K562 (cell line): ENCODE data around the gene MACROD2. TPM values are rescaled to one million over a fixed set of nuclear protein-coding genes. Genes with fewer than 3 reads are reported as not detected.

Experiments
- ATAC-seq: fragments of 200-7000 bp; cut with Tn5 transposase; 3 replicates; pipeline ENCODE4 v1.9.1; 2020; ENCODE audit warnings: moderate library complexity
- BruUV-seq: library from RNA; stranded (reverse); fragments of 400-500 nt; replicated peaks from 2 replicates; lab custom pipeline; 2021; lab: Mats Ljungman, UMichigan
- CTCF ChIA-PET: fragments of 300-600 bp; formaldehyde crosslinking; extraction: SDS; loops from one replicate; lab custom pipeline; 2021; ENCODE audit warnings: low intra/inter-chr PET ratio; lab: Yijun Ruan, JAX
- POLR2A ChIA-PET: fragments of 300-600, 350-650 bp; sonication (Branson Sonifier 250); formaldehyde crosslinking; extraction: SDS; loops from one replicate; lab custom pipeline; 2021; ENCODE audit warnings: antibody characterized with exemption, inconsistent platforms; lab: Yijun Ruan, JAX
- DNase-seq, 4 experiments: peaks; one replicate each; pipeline versions ENCODE4 v3.0.0 to v3.0.0-alpha.2; 2011 to 2018; ENCODE audit warnings: low spot score in 3 of 4, mixed read lengths in 3 of 4; ENCODE audit errors: extremely low read depth in 1 of 4
- FAIRE-seq: peaks from 2 replicates; lab custom pipeline; 2011; peaks lifted over from hg19 to GRCh38; lab: Jason Lieb, UNC
- H2AFZ ChIP-seq: 2 replicates; pipeline ENCODE4 v1.6.0; 2011; ENCODE audit warnings: low read depth, low read length, control low read depth, inconsistent platforms
- H3K27ac ChIP-seq: fragments of 200-600 bp; 3 replicates; pipeline ENCODE4 v1.8.0; 2011; ENCODE audit warnings: low read depth, mild to moderate bottlenecking, control low read depth, inconsistent platforms, low read length, moderate library complexity, mixed read lengths; ENCODE audit errors: extremely low read depth
- H3K27me3 ChIP-seq, 2 experiments: fragments of 300-600 bp in 1 of 2; 2 replicates in 1 of 2; 3 replicates in 1 of 2; pipeline versions ENCODE4 v1.6.0 to v1.8.0; 2011; ENCODE audit warnings: inconsistent platforms in 2 of 2, low read length in 2 of 2, mild to moderate bottlenecking in 1 of 2, mixed read lengths in 1 of 2, moderate library complexity in 1 of 2; ENCODE audit not compliant: control insufficient read depth in 2 of 2, insufficient read depth in 2 of 2
- H3K36me3 ChIP-seq: fragments of 300-600 bp; 3 replicates; pipeline ENCODE4 v1.8.0; 2011; ENCODE audit warnings: mild to moderate bottlenecking, low read length, inconsistent platforms; ENCODE audit not compliant: control insufficient read depth, insufficient read depth
- H3K4me1 ChIP-seq, 2 experiments: fragments of 200-600 bp in 1 of 2; replicated peaks in 1 of 2; 2 replicates in 1 of 2; 3 replicates in 1 of 2; pipeline versions ENCODE4 v1.5.1 to v1.8.0; 2011; ENCODE audit warnings: inconsistent platforms in 2 of 2, low read length in 2 of 2, mild to moderate bottlenecking in 1 of 2, mixed read lengths in 1 of 2, moderate library complexity in 1 of 2; ENCODE audit not compliant: control insufficient read depth in 2 of 2, insufficient read depth in 2 of 2
- H3K4me2 ChIP-seq: 2 replicates; pipeline ENCODE4 v1.6.1; 2011; ENCODE audit warnings: low read length, control low read depth, inconsistent platforms, mixed read lengths; ENCODE audit not compliant: insufficient read depth
- H3K4me3 ChIP-seq: fragments of 200-600 bp; sonication (generic), shearing (Covaris generic); 2 replicates; pipeline ENCODE4 v1.5.1; 2016; ENCODE audit warnings: control low read depth, inconsistent platforms
- H3K79me2 ChIP-seq: fragments of 200-600 bp; 3 replicates; pipeline ENCODE4 v1.8.0; 2011; ENCODE audit warnings: low read length, inconsistent platforms; ENCODE audit not compliant: control insufficient read depth, insufficient read depth
- H3K9ac ChIP-seq, 2 experiments: 2 replicates each; pipeline versions ENCODE4 v1.6.0 to v1.6.1; 2011; ENCODE audit warnings: low read depth in 2 of 2, low read length in 2 of 2, control low read depth in 1 of 2, inconsistent platforms in 1 of 2, mild to moderate bottlenecking in 1 of 2, mixed read lengths in 1 of 2; ENCODE audit not compliant: insufficient read depth in 1 of 2
- H3K9me1 ChIP-seq: one replicate; pipeline ENCODE4 v1.6.0; 2011; ENCODE audit warnings: inconsistent platforms, mild to moderate bottlenecking, low read length, moderate library complexity; ENCODE audit not compliant: control insufficient read depth, insufficient read depth
- H3K9me3 ChIP-seq: replicated peaks from 2 replicates; pipeline ENCODE4 v1.5.1; 2011; ENCODE audit warnings: low read depth, low read length, inconsistent platforms; ENCODE audit not compliant: control insufficient read depth, insufficient read depth
- H4K20me1 ChIP-seq: replicated peaks from 2 replicates; pipeline ENCODE4 v1.6.1; 2011; ENCODE audit warnings: low read length, inconsistent platforms, mixed read lengths; ENCODE audit not compliant: control insufficient read depth, insufficient read depth
- CCNT2 ChIP-seq: IDR thresholded peaks from 2 replicates; pipeline ENCODE4 v1.6.1; 2011; ENCODE audit warnings: borderline replicate concordance, low read depth, mild to moderate bottlenecking, moderate library complexity, mixed read lengths, low read length; ENCODE audit not compliant: insufficient read length; ENCODE audit errors: extremely low read depth
- CUX1 ChIP-seq: fragments of 200-800 bp; sonication (Bioruptor generic); IDR thresholded peaks from 2 replicates; pipeline ENCODE4 v1.6.1; 2016; ENCODE audit warnings: missing genetic modification characterization, missing compliant biosample characterization
- MCM2 ChIP-seq: fragments of 450-650 bp; IDR thresholded peaks from 2 replicates; pipeline ENCODE4 v1.6.1; 2017; ENCODE audit warnings: low read depth, mild to moderate bottlenecking
- ZBTB11 ChIP-seq, 3 experiments: fragments of 200-800 bp in 1 of 3; fragments of 250-450 bp in 1 of 3; fragments of 450-650 bp in 1 of 3; sonication (Bioruptor Pico) in 1 of 3; sonication (Bioruptor generic) in 1 of 3; formaldehyde crosslinking in 1 of 3; IDR thresholded peaks; 2 replicates each; pipeline versions ENCODE4 v1.6.1 to v1.8.0; 2016 to 2022; ENCODE audit warnings: mild to moderate bottlenecking in 2 of 3, missing genetic modification characterization in 2 of 3, missing compliant biosample characterization in 1 of 3, moderate library complexity in 1 of 3
- WGBS: fragments of 100-300 bp; shearing (Covaris generic); methylation state at CpG from one replicate; pipeline ENCODE4 v1.1.6; 2016; ENCODE audit warnings: low coverage, mixed read lengths; ENCODE audit not compliant: insufficient coverage; ENCODE audit errors: missing lambda C conversion rate; 5-methylcytosine and 5-hydroxymethylcytosine counted together
- in situ Hi-C: fragments of 300-500 bp; cut with MboI; formaldehyde crosslinking; loops from 4 replicates; pipeline ENCODE4 v1.15.0; 2018; ENCODE audit warnings: inconsistent platforms, mixed read lengths
- intact Hi-C: fragments of 100-400 bp; cut with micrococcal nuclease; formaldehyde crosslinking; loops from 2 replicates; pipeline ENCODE4 v1.14.2; 2022
- polyA plus RNA-seq, 8 experiments: library from polyadenylated mRNA; depleted of rRNA in 4 of 8; stranded (reverse) in 5 of 8; unstranded in 3 of 8; fragments of >200 nt; fragmentation: Nextera tagmentation in 2 of 8; fragmentation: Illumina TruSeq in 1 of 8; extraction: Ambion mirVana in 2 of 8; extraction: Trizol in 1 of 8; gene quantifications; 2 replicates each; pipeline versions ENCODE4 v1.2.1 to v1.2.3, GENCODE V29; 2011 to 2014; ENCODE audit warnings: inconsistent platforms in 1 of 8, missing spikeins in 1 of 8
- total RNA-seq, 7 experiments: library from RNA; depleted of rRNA in 6 of 7; stranded (reverse); fragments of >200 nt in 6 of 7; fragmentation: Illumina TruSeq in 2 of 7; extraction: Trizol in 2 of 7; gene quantifications; 2 replicates each; pipeline versions ENCODE4 v1.2.1 to v1.2.3, GENCODE V29; 2011 to 2021; ENCODE audit warnings: low replicate concordance in 1 of 7

MACROD2 gene
- total and polyA plus RNA-seq, 9 of the 15 experiments (the other 6 are each of a cell fraction or from before 2014, with no cell fraction given) = not detected

- Histone ChIP-seq H3K27me3 (no peaks in the 10 kb centered on the region), H3K79me2 (no peaks in the 10 kb centered on the region), H3K9me3 (no peaks in the 10 kb centered on the region), H3K4me3 (no peak overlapping the region), H3K4me1 (no peaks in the 10 kb centered on the region), H3K27ac (no peak overlapping the region), H2AFZ (no peak overlapping the region), H3K36me3 (no peaks in the 10 kb centered on the region), H3K4me2 (no peak overlapping the region), H3K9me1 (no peaks in the 10 kb centered on the region), H3K9ac (no peak overlapping the region), H4K20me1 (no peaks in the 10 kb centered on the region)
- 0% methylated on average over 2 of the region's 2 CpGs for WGBS
- intact Hi-C loops = no loop called here
- CTCF ChIA-PET = no interaction called here
- FAIRE-seq = no peak
- POLR2A ChIA-PET = no interaction called here
- no peak for DNase-seq
- TF ChIP-seq CCNT2 = no peak
- ATAC-seq = no peak
- in situ Hi-C loops = no loop called here
- BruUV-seq = no TSS peak
Measured at GRCh38 chr20:15675061-15675514, 1679.8 kb downstream of the MACROD2 start.

GRCh38 chr20:15675813-15676484, 1680.6 kb downstream of the MACROD2 start:
- Histone ChIP-seq H3K79me2 (no peaks in the 10 kb centered on the region), H3K4me2 (no peak overlapping the region), H3K4me1 (no peaks in the 10 kb centered on the region), H2AFZ (no peak overlapping the region), H3K27me3 (no peaks in the 10 kb centered on the region), H3K27ac (no peak overlapping the region), H3K4me3 (no peak overlapping the region), H3K36me3 (no peaks in the 10 kb centered on the region), H3K9ac (no peak overlapping the region), H3K9me1 (no peaks in the 10 kb centered on the region), H4K20me1 (no peaks in the 10 kb centered on the region), H3K9me3 (no peaks in the 10 kb centered on the region)
- ChIA-PET POLR2A (no interaction called here), CTCF (no interaction called here)
- no peak for DNase-seq
- FAIRE-seq = no peak
- intact Hi-C loops = no loop called here
- in situ Hi-C loops = no loop called here
- no peak for ATAC-seq
- no TSS peak for BruUV-seq
- WGBS = 0% methylated on average over 1 of the region's 1 CpG
- TF ChIP-seq MCM2 (no peak), ZBTB11 (CRISPR knock-in tag; IDR thresholded peaks at IDR 0.05) (no peak), CUX1 (CRISPR knock-in tag) (no peak)
